CD4-positive, alpha-beta memory T cell (primary cell): Measurements from ENCODE around the gene RAB27B. TPM values are rescaled to one million over a fixed set of nuclear protein-coding genes. Genes with fewer than 3 reads are reported as not detected.
A peak's percentile ranks its signal among the peaks of the same experiment; 100 is the strongest.

Source experiments
- CTCF ChIA-PET: fragments of 350-600 bp; sonication (Branson Sonifier 250); formaldehyde crosslinking; loops from one replicate; lab custom pipeline; 2021; ENCODE audit warnings: inconsistent platforms; ENCODE audit not compliant: partially characterized antibody; lab: Charles Lee
- POLR2A ChIA-PET: fragments of 350-600 bp; sonication (Branson Sonifier 250); formaldehyde crosslinking; loops from one replicate; lab custom pipeline; 2021; ENCODE audit not compliant: partially characterized antibody; lab: Charles Lee
- DNase-seq, 5 donors: peaks; one replicate each; pipeline versions ENCODE4 v3.0.0 to v3.0.0-alpha.2; 2020 to 2022; ENCODE audit warnings: mixed read lengths in 1 of 5
- H3K27ac ChIP-seq: one replicate; pipeline ENCODE4 v1.7.0; 2013; ENCODE audit warnings: low read depth, low read length
- H3K27me3 ChIP-seq: 2 replicates; pipeline ENCODE4 v1.7.0; 2013; ENCODE audit warnings: mild to moderate bottlenecking, low read length, moderate library complexity; ENCODE audit not compliant: insufficient read depth
- H3K36me3 ChIP-seq: 2 replicates; pipeline ENCODE4 v1.7.0; 2013; ENCODE audit warnings: mild to moderate bottlenecking, low read length, moderate library complexity; ENCODE audit not compliant: insufficient read depth
- H3K4me1 ChIP-seq: 2 replicates; pipeline ENCODE4 v1.7.0; 2013; ENCODE audit warnings: mild to moderate bottlenecking, low read length, moderate library complexity; ENCODE audit not compliant: insufficient read depth
- H3K4me3 ChIP-seq, 2 donors: one replicate each; pipeline ENCODE4 v1.7.0; 2013; ENCODE audit warnings: low read length in 2 of 2, mild to moderate bottlenecking in 1 of 2
- H3K9me3 ChIP-seq, 2 donors: one replicate each; pipeline ENCODE4 v1.7.0; 2013; ENCODE audit warnings: low read length in 2 of 2, control low read depth in 1 of 2; ENCODE audit not compliant: control insufficient read depth in 1 of 2
- H3K27ac Mint-ChIP-seq, 7 donors: one replicate each; pipeline ENCODE4 v1.8.0; 2020 to 2021; ENCODE audit warnings: mixed read lengths in 7 of 7, mild to moderate bottlenecking in 6 of 7, inconsistent platforms in 3 of 7, moderate library complexity in 3 of 7
- H3K27me3 Mint-ChIP-seq, 2 donors: one replicate each; pipeline ENCODE4 v1.8.0; 2020 to 2021; ENCODE audit warnings: mixed read lengths in 2 of 2
- H3K36me3 Mint-ChIP-seq, 2 donors: one replicate each; pipeline ENCODE4 v1.8.0; 2020 to 2021; ENCODE audit warnings: mixed read lengths in 2 of 2, inconsistent platforms in 1 of 2, mild to moderate bottlenecking in 1 of 2
- H3K4me1 Mint-ChIP-seq, 4 donors: one replicate each; pipeline ENCODE4 v1.8.0; 2020 to 2021; ENCODE audit warnings: mixed read lengths in 4 of 4, mild to moderate bottlenecking in 1 of 4
- H3K4me3 Mint-ChIP-seq, 8 donors: one replicate each; pipeline ENCODE4 v1.8.0; 2020 to 2021; ENCODE audit warnings: mixed read lengths in 8 of 8, mild to moderate bottlenecking in 7 of 8, moderate library complexity in 6 of 8, inconsistent platforms in 3 of 8
- H3K9me3 Mint-ChIP-seq, 8 donors: one replicate each; pipeline ENCODE4 v1.8.0; 2020 to 2021; ENCODE audit warnings: mixed read lengths in 8 of 8, mild to moderate bottlenecking in 5 of 8, inconsistent platforms in 3 of 8, moderate library complexity in 1 of 8
- intact Hi-C: fragments of 100-400 bp; cut with micrococcal nuclease; formaldehyde crosslinking; loops from one replicate; pipeline ENCODE4 v1.15.1; 2023
- polyA plus RNA-seq, 2 donors: library from polyadenylated mRNA; unstranded; fragments of 300-500 nt; fragmentation: Illumina TruSeq; gene quantifications; one replicate each; pipeline ENCODE4 v1.2.3, GENCODE V29; 2021
- total RNA-seq, 2 experiments: library from RNA; stranded (reverse); gene quantifications; one replicate each; pipeline ENCODE4 v1.2.3, GENCODE V29; 2021

RAB27B gene
- total and polyA plus RNA-seq, 4 experiments from 2014 or later: 1.0 to 3.1 (median 1.6) TPM

- Histone ChIP-seq H3K27ac (no peak overlapping the region), H3K4me3 (no peak overlapping the region), H3K27me3 (no peaks in the 10 kb centered on the region), H3K9me3 (no peaks in the 10 kb centered on the region), H3K36me3 (no peaks in the 10 kb centered on the region), H3K4me1 (no peaks in the 10 kb centered on the region)
- H3K36me3 Mint-ChIP-seq: peaks cover 16 to 29% of the 10 kb centered on the region in 2 donors
- ChIA-PET CTCF (no interaction called here), POLR2A (no interaction called here)
- peaks cover 0 to 2% (median 0%) of the 10 kb centered on the region in 4 donors for H3K4me1 Mint-ChIP-seq
- H3K4me3 Mint-ChIP-seq: no peak overlapping the region
- H3K27me3 Mint-ChIP-seq: no peaks in the 10 kb centered on the region
- intact Hi-C loops: no loop called here
- no peak overlapping the region for H3K27ac Mint-ChIP-seq
- peaks cover 0 to 1% (median 0%) of the 10 kb centered on the region in 8 donors for H3K9me3 Mint-ChIP-seq
- DNase-seq: no peak
Observed at GRCh38 chr18:54883816-54884604, 55.7 kb downstream of the RAB27B start.

GRCh38 chr18:54888378-54888777 is 60.1 kb downstream of the RAB27B start:
- Mint-ChIP-seq H3K4me1 (peaks cover 0 to 2% (median 0%) of the 10 kb centered on the region in 4 donors), H3K27ac (no peak overlapping the region), H3K36me3 (peaks cover 7 to 21% of the 10 kb centered on the region in 2 donors), H3K27me3 (no peaks in the 10 kb centered on the region), H3K4me3 (no peak overlapping the region), H3K9me3 (peaks cover 0 to 2% (median 0%) of the 10 kb centered on the region in 8 donors)
- CTCF ChIA-PET: no interaction called here
- Histone ChIP-seq H3K4me1 (no peaks in the 10 kb centered on the region), H3K9me3 (no peaks in the 10 kb centered on the region), H3K4me3 (no peak overlapping the region), H3K27ac (no peak overlapping the region), H3K36me3 (no peaks in the 10 kb centered on the region), H3K27me3 (no peaks in the 10 kb centered on the region)
- intact Hi-C loops: no loop called here
- POLR2A ChIA-PET: no interaction called here
- DNase-seq: no peak

GRCh38 chr18:54888933-54889332 is 60.7 kb downstream of the RAB27B start:
- no peak for DNase-seq
- Mint-ChIP-seq H3K27ac (peak overlapping the region in 1 of 7 donors; percentile 51), H3K4me1 (peaks cover 0 to 2% (median 0%) of the 10 kb centered on the region in 4 donors), H3K27me3 (no peaks in the 10 kb centered on the region), H3K36me3 (peaks cover 1 to 19% of the 10 kb centered on the region in 2 donors), H3K9me3 (peaks cover 0 to 2% (median 0%) of the 10 kb centered on the region in 8 donors), H3K4me3 (no peak overlapping the region)
- ChIA-PET POLR2A (no interaction called here), CTCF (no interaction called here)
- Histone ChIP-seq H3K27ac (no peak overlapping the region), H3K9me3 (no peaks in the 10 kb centered on the region), H3K27me3 (no peaks in the 10 kb centered on the region), H3K4me1 (no peaks in the 10 kb centered on the region), H3K36me3 (no peaks in the 10 kb centered on the region), H3K4me3 (no peak overlapping the region)
- intact Hi-C loops: no loop called here

GRCh38 chr18:54899500-54899899 is 71.2 kb downstream of the RAB27B start:
- CTCF ChIA-PET: no interaction called here

GRCh38 chr18:54900290-54900689 is 72.0 kb downstream of the RAB27B start:
- no peak for DNase-seq
- Mint-ChIP-seq H3K27ac (no peak overlapping the region), H3K4me1 (no peaks in the 10 kb centered on the region), H3K27me3 (peaks cover 0 to 2% of the 10 kb centered on the region in 2 donors), H3K4me3 (no peak overlapping the region), H3K9me3 (peaks cover 0 to 2% (median 0%) of the 10 kb centered on the region in 8 donors), H3K36me3 (no peaks in the 10 kb centered on the region)
- CTCF ChIA-PET: no interaction called here
- H3K9me3 ChIP-seq: no peaks in the 10 kb centered on the region
- POLR2A ChIA-PET: no interaction called here
- no peak overlapping the region for H3K4me3 ChIP-seq
- no peaks in the 10 kb centered on the region for H3K27me3 ChIP-seq
- H3K36me3 ChIP-seq: no peaks in the 10 kb centered on the region
- intact Hi-C loops: no loop called here
- no peaks in the 10 kb centered on the region for H3K4me1 ChIP-seq
- H3K27ac ChIP-seq: no peak overlapping the region

More at GRCh38 chr18:54899500-54899899, 71.2 kb downstream of the RAB27B start:
- Histone ChIP-seq H3K4me1 (no peaks in the 10 kb centered on the region), H3K9me3 (no peaks in the 10 kb centered on the region), H3K27me3 (no peaks in the 10 kb centered on the region), H3K27ac (no peak overlapping the region), H3K4me3 (no peak overlapping the region), H3K36me3 (no peaks in the 10 kb centered on the region)
- Mint-ChIP-seq H3K9me3 (peaks cover 0 to 2% (median 0%) of the 10 kb centered on the region in 8 donors), H3K36me3 (no peaks in the 10 kb centered on the region), H3K4me1 (no peaks in the 10 kb centered on the region), H3K27me3 (peaks cover 0 to 2% of the 10 kb centered on the region in 2 donors), H3K27ac (peak overlapping the region in 1 of 7 donors; percentile 11), H3K4me3 (no peak overlapping the region)
- intact Hi-C loops: no loop called here
- POLR2A ChIA-PET: no interaction called here
- no peak for DNase-seq

GRCh38 chr18:54904581-54904980 is 76.3 kb downstream of the RAB27B start:
- CTCF ChIA-PET: no interaction called here
- POLR2A ChIA-PET: no interaction called here
- peaks cover 0 to 6% of the 10 kb centered on the region in 2 donors for H3K27me3 Mint-ChIP-seq
- H3K27ac ChIP-seq: no peak overlapping the region
- no peaks in the 10 kb centered on the region for H3K4me1 Mint-ChIP-seq
- no peak overlapping the region for H3K4me3 Mint-ChIP-seq
- no peaks in the 10 kb centered on the region for H3K4me1 ChIP-seq
- DNase-seq: no peak
- no peaks in the 10 kb centered on the region for H3K9me3 ChIP-seq
- no peak overlapping the region for H3K4me3 ChIP-seq
- H3K9me3 Mint-ChIP-seq: no peaks in the 10 kb centered on the region
- H3K27ac Mint-ChIP-seq: no peak overlapping the region
- H3K36me3 Mint-ChIP-seq: no peaks in the 10 kb centered on the region
- H3K27me3 ChIP-seq: no peaks in the 10 kb centered on the region
- no peaks in the 10 kb centered on the region for H3K36me3 ChIP-seq
- intact Hi-C loops: no loop called here

GRCh38 chr18:54905629-54906028 is 77.4 kb downstream of the RAB27B start:
- Histone ChIP-seq H3K27ac (no peak overlapping the region), H3K4me3 (no peak overlapping the region), H3K27me3 (no peaks in the 10 kb centered on the region), H3K36me3 (no peaks in the 10 kb centered on the region), H3K4me1 (no peaks in the 10 kb centered on the region), H3K9me3 (no peaks in the 10 kb centered on the region)
- Mint-ChIP-seq H3K36me3 (no peaks in the 10 kb centered on the region), H3K4me1 (no peaks in the 10 kb centered on the region), H3K4me3 (no peak overlapping the region), H3K9me3 (no peaks in the 10 kb centered on the region), H3K27ac (no peak overlapping the region), H3K27me3 (peaks cover 0 to 6% of the 10 kb centered on the region in 2 donors)
- no peak for DNase-seq
- intact Hi-C loops: no loop called here
- ChIA-PET CTCF (no interaction called here), POLR2A (no interaction called here)
